Astrocyte (in vitro differentiated cells and primary cell): ENCODE data around the gene VSTM2B. TPM values are rescaled to one million over a fixed set of nuclear protein-coding genes. Genes with fewer than 3 reads are reported as not detected.

Experiments used
- DNase-seq: peaks from one replicate; pipeline ENCODE4 v3.0.0-alpha.2; 2010; ENCODE audit warnings: low read depth
- FAIRE-seq: peaks from 2 replicates; lab custom pipeline; 2011; peaks lifted over from hg19 to GRCh38; lab: Jason Lieb, UNC
- H2AFZ ChIP-seq: 2 replicates; pipeline ENCODE4 v1.6.0; 2012; ENCODE audit warnings: low read depth, low read length, inconsistent platforms
- H3K27ac ChIP-seq: 2 replicates; pipeline ENCODE4 v1.5.1; 2011; ENCODE audit warnings: low read depth, low read length, inconsistent platforms
- H3K27me3 ChIP-seq: 2 replicates; pipeline ENCODE4 v1.6.0; 2011; ENCODE audit warnings: low read length, inconsistent platforms; ENCODE audit not compliant: insufficient read depth
- H3K36me3 ChIP-seq: 2 replicates; pipeline ENCODE4 v1.5.1; 2011; ENCODE audit warnings: low read length, inconsistent platforms; ENCODE audit not compliant: insufficient read depth
- H3K4me1 ChIP-seq: 2 replicates; pipeline ENCODE4 v1.5.1; 2011; ENCODE audit warnings: low read length, inconsistent platforms; ENCODE audit not compliant: insufficient read depth
- H3K4me2 ChIP-seq: 2 replicates; pipeline ENCODE4 v1.6.0; 2012; ENCODE audit warnings: low read length, inconsistent platforms
- H3K4me3 ChIP-seq: 2 replicates; pipeline ENCODE4 v1.5.1; 2011; ENCODE audit warnings: low read depth, mild to moderate bottlenecking, low read length, inconsistent platforms; ENCODE audit not compliant: insufficient read depth
- H3K79me2 ChIP-seq: 2 replicates; pipeline ENCODE4 v1.6.0; 2012; ENCODE audit warnings: mild to moderate bottlenecking, low read length, inconsistent platforms; ENCODE audit not compliant: insufficient read depth
- H3K9ac ChIP-seq: 2 replicates; pipeline ENCODE4 v1.6.0; 2012; ENCODE audit warnings: mild to moderate bottlenecking, low read length, inconsistent platforms
- H3K9me3 ChIP-seq: 2 replicates; pipeline ENCODE4 v1.5.1; 2012; ENCODE audit warnings: low read depth, mild to moderate bottlenecking, low read length, inconsistent platforms; ENCODE audit not compliant: insufficient read depth
- H4K20me1 ChIP-seq: 2 replicates; pipeline ENCODE4 v1.6.0; 2012; ENCODE audit warnings: low read length, inconsistent platforms; ENCODE audit not compliant: insufficient read depth
- H3K27ac Mint-ChIP-seq: one replicate; pipeline ENCODE4 v1.8.0; 2021; ENCODE audit warnings: mild to moderate bottlenecking, mixed read lengths; ENCODE audit not compliant: unreplicated experiment
- H3K27me3 Mint-ChIP-seq: one replicate; pipeline ENCODE4 v1.8.0; 2021; ENCODE audit warnings: low read depth, mixed read lengths; ENCODE audit not compliant: unreplicated experiment
- H3K36me3 Mint-ChIP-seq: one replicate; pipeline ENCODE4 v1.8.0; 2021; ENCODE audit warnings: low read depth, mixed read lengths; ENCODE audit not compliant: unreplicated experiment
- H3K4me1 Mint-ChIP-seq: one replicate; pipeline ENCODE4 v1.8.0; 2021; ENCODE audit warnings: low read depth, mixed read lengths; ENCODE audit not compliant: unreplicated experiment
- H3K4me3 Mint-ChIP-seq: one replicate; pipeline ENCODE4 v1.8.0; 2021; ENCODE audit warnings: mild to moderate bottlenecking, moderate library complexity, mixed read lengths; ENCODE audit not compliant: unreplicated experiment
- H3K9me3 Mint-ChIP-seq: one replicate; pipeline ENCODE4 v1.8.0; 2021; ENCODE audit warnings: mild to moderate bottlenecking, mixed read lengths; ENCODE audit not compliant: unreplicated experiment
- EZH2 ChIP-seq: IDR thresholded peaks from 2 replicates; pipeline ENCODE4 v1.6.1; 2012; ENCODE audit warnings: mild to moderate bottlenecking, low read length, inconsistent platforms; ENCODE audit not compliant: insufficient read depth
- total RNA-seq: library from RNA; stranded (reverse); gene quantifications from 2 replicates; pipeline ENCODE4 v1.2.1, GENCODE V29; 2021
- TF ChIP-seq, protein P1 (sequence below): IDR thresholded peaks from 2 replicates; pipeline ENCODE4 v1.5.1; 2011; ENCODE audit warnings: low read depth, mild to moderate bottlenecking, inconsistent platforms, low read length, moderate library complexity; ENCODE audit not compliant: insufficient read depth

VSTM2B gene
- total RNA-seq, 1 donor from 2014 or later: not detected

- peaks cover 44% of the 10 kb centered on the region for H3K27me3 Mint-ChIP-seq
- no peaks in the 10 kb centered on the region for H3K36me3 Mint-ChIP-seq
- TF ChIP-seq, protein P1, sequence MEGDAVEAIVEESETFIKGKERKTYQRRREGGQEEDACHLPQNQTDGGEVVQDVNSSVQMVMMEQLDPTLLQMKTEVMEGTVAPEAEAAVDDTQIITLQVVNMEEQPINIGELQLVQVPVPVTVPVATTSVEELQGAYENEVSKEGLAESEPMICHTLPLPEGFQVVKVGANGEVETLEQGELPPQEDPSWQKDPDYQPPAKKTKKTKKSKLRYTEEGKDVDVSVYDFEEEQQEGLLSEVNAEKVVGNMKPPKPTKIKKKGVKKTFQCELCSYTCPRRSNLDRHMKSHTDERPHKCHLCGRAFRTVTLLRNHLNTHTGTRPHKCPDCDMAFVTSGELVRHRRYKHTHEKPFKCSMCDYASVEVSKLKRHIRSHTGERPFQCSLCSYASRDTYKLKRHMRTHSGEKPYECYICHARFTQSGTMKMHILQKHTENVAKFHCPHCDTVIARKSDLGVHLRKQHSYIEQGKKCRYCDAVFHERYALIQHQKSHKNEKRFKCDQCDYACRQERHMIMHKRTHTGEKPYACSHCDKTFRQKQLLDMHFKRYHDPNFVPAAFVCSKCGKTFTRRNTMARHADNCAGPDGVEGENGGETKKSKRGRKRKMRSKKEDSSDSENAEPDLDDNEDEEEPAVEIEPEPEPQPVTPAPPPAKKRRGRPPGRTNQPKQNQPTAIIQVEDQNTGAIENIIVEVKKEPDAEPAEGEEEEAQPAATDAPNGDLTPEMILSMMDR: no peak
- TF ChIP-seq EZH2: no peak
- H3K27ac Mint-ChIP-seq: no peak overlapping the region
- Histone ChIP-seq H3K27me3 (no peaks in the 10 kb centered on the region), H3K36me3 (no peaks in the 10 kb centered on the region), H3K4me3 (no peak overlapping the region), H3K9ac (no peak overlapping the region), H3K27ac (no peak overlapping the region), H3K4me2 (no peak overlapping the region), H2AFZ (no peak overlapping the region), H4K20me1 (no peaks in the 10 kb centered on the region), H3K79me2 (no peaks in the 10 kb centered on the region), H3K4me1 (no peaks in the 10 kb centered on the region), H3K9me3 (no peaks in the 10 kb centered on the region)
- FAIRE-seq (no peak), DNase-seq (no peak)
- peaks cover 5% of the 10 kb centered on the region for H3K4me1 Mint-ChIP-seq
- H3K9me3 Mint-ChIP-seq: peaks cover 4% of the 10 kb centered on the region
- no peak overlapping the region for H3K4me3 Mint-ChIP-seq
These were observed 33.0 kb upstream of the VSTM2B start for GRCh38 chr19:29492769-29493168.

GRCh38 chr19:29495091-29495490 is 30.7 kb upstream of the VSTM2B start:
- H3K27ac Mint-ChIP-seq: no peak overlapping the region
- FAIRE-seq: no peak
- TF ChIP-seq, protein P1: no peak
- no peak for TF ChIP-seq EZH2

DNA sequence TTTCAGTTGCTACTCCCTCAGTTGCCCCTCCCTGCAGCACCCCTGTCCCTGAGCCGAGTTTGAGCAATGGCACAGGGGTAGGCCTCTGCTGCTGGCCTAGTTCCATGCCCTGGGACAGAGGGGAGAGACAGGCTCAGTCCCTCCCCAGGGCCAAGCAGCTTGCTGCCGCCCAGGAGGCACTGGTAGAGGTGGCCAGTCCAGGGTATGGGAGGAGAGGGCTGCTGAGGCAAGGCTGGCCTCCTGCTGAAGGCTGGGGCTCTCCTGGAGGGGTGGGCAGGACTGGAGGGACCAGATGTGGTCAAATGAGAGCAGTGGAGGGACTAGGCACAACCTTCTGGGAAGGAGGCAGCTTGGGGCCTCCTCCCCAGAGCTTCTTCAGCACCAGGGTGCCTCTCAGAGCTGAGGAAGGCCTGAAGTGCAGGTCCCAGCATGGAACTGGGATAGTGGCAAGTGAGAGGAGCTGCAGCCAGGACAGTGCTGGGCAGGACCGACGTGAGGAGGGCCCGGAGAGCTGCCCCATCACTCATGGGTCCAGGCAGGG is 29.8 kb upstream of the VSTM2B start:
- H3K9ac ChIP-seq: no peak overlapping the region
- H3K36me3 Mint-ChIP-seq: no peaks in the 10 kb centered on the region

More at GRCh38 chr19:29495091-29495490, 30.7 kb upstream of the VSTM2B start:
- H3K79me2 ChIP-seq: no peaks in the 10 kb centered on the region
- H3K36me3 ChIP-seq: no peaks in the 10 kb centered on the region
- no peaks in the 10 kb centered on the region for H3K4me1 ChIP-seq
- no peak overlapping the region for H3K27ac ChIP-seq
- H3K4me2 ChIP-seq: no peak overlapping the region
- H3K9me3 ChIP-seq: peaks cover 4% of the 10 kb centered on the region
- no peak overlapping the region for H2AFZ ChIP-seq
- H3K27me3 Mint-ChIP-seq: peaks cover 55% of the 10 kb centered on the region
- peaks cover 5% of the 10 kb centered on the region for H3K4me1 Mint-ChIP-seq
- H3K9ac ChIP-seq: no peak overlapping the region
- H4K20me1 ChIP-seq: no peaks in the 10 kb centered on the region
- H3K27me3 ChIP-seq: no peaks in the 10 kb centered on the region
- no peaks in the 10 kb centered on the region for H3K36me3 Mint-ChIP-seq
- no peak overlapping the region for H3K4me3 Mint-ChIP-seq
- H3K9me3 Mint-ChIP-seq: peaks cover 4% of the 10 kb centered on the region
- no peak overlapping the region for H3K4me3 ChIP-seq
- no peak for DNase-seq

More for the DNA sequence above, 29.8 kb upstream of the VSTM2B start:
- H2AFZ ChIP-seq: no peak overlapping the region
- FAIRE-seq (no peak), DNase-seq (no peak)
- H3K27me3 ChIP-seq: no peaks in the 10 kb centered on the region
- H3K4me1 Mint-ChIP-seq: peaks cover 5% of the 10 kb centered on the region
- peaks cover 48% of the 10 kb centered on the region for H3K27me3 Mint-ChIP-seq
- H3K9me3 Mint-ChIP-seq: peaks cover 4% of the 10 kb centered on the region
- no peaks in the 10 kb centered on the region for H4K20me1 ChIP-seq
- no peak overlapping the region for H3K27ac Mint-ChIP-seq
- H3K4me2 ChIP-seq: no peak overlapping the region
- no peak overlapping the region for H3K4me3 ChIP-seq
- H3K4me3 Mint-ChIP-seq: no peak overlapping the region
- no peak overlapping the region for H3K27ac ChIP-seq
- H3K36me3 ChIP-seq: no peaks in the 10 kb centered on the region
- TF ChIP-seq, protein P1: no peak
- no peak for TF ChIP-seq EZH2
- H3K79me2 ChIP-seq: no peaks in the 10 kb centered on the region
- no peaks in the 10 kb centered on the region for H3K4me1 ChIP-seq
- H3K9me3 ChIP-seq: peaks cover 7% of the 10 kb centered on the region
